SJSA1 (cell line): ENCODE results near the gene POLR2I. TPM values are rescaled to one million over a fixed set of nuclear protein-coding genes. Genes with fewer than 3 reads are reported as not detected.
A peak's percentile ranks its signal among the peaks of the same experiment; 100 is the strongest.

Source experiments
- DNase-seq, 2 experiments: peaks; one replicate each; pipeline ENCODE4 v3.0.0-alpha.2; 2015 to 2020; ENCODE audit warnings: low spot score in 2 of 2, low read depth in 1 of 2
- H3K27ac ChIP-seq: fragments of 250-450 bp; sonication (Bioruptor Pico); 2 replicates; pipeline ENCODE4 v1.5.1; 2020; ENCODE audit warnings: mild to moderate bottlenecking, moderate library complexity
- H3K27me3 ChIP-seq: fragments of 250-450 bp; sonication (Bioruptor Pico); replicated peaks from 2 replicates; pipeline ENCODE4 v1.5.1; 2020; ENCODE audit warnings: mild to moderate bottlenecking, moderate library complexity
- H3K36me3 ChIP-seq: fragments of 250-450 bp; sonication (Bioruptor Pico); 2 replicates; pipeline ENCODE4 v1.5.1; 2020; ENCODE audit warnings: mild to moderate bottlenecking
- H3K4me1 ChIP-seq: fragments of 250-450 bp; sonication (Bioruptor Pico); replicated peaks from 2 replicates; pipeline ENCODE4 v1.6.1; 2021; ENCODE audit warnings: mild to moderate bottlenecking
- H3K4me3 ChIP-seq: fragments of 250-450 bp; sonication (Bioruptor Pico); 2 replicates; pipeline ENCODE4 v1.5.1; 2020; ENCODE audit warnings: mild to moderate bottlenecking
- H3K9me3 ChIP-seq: fragments of 250-450 bp; sonication (Bioruptor Pico); replicated peaks from 2 replicates; pipeline ENCODE4 v1.5.1; 2020; ENCODE audit warnings: mild to moderate bottlenecking
- total RNA-seq: library from RNA; depleted of rRNA; stranded (reverse); fragments of >200 nt; shearing (Covaris generic); gene quantifications from 2 replicates; pipeline ENCODE4 v1.2.3, GENCODE V29; 2014

Gene POLR2I
- total RNA-seq, 1 experiment from 2014 or later = 44.8 TPM

GRCh38 chr19:36116344-36116637, 1.6 kb upstream of the POLR2I start:
- DNase-seq = no peak

GRCh38 chr19:36115453-36116343, 1.0 kb upstream of the POLR2I start, which contains the start of gene TBCB:
TBCB (plus strand) TSS chr19:36115468; CDS start chr19:36115561, 93 bp downstream.
- Histone ChIP-seq H3K36me3 (peaks cover 67% of the 10 kb centered on the region), H3K4me3 (peak within 1 kb of the TSS; percentile 69), H3K4me1 (peaks cover 19% of the 10 kb centered on the region), H3K27ac (peak within 1 kb of the TSS; percentile 52), H3K9me3 (no peaks in the 10 kb centered on the region), H3K27me3 (no peaks in the 10 kb centered on the region)
- DNase-seq = peak; percentile 59 to 78

More at GRCh38 chr19:36116344-36116637, 1.6 kb upstream of the POLR2I start:
- Histone ChIP-seq H3K4me1 (peaks cover 19% of the 10 kb centered on the region), H3K9me3 (no peaks in the 10 kb centered on the region), H3K36me3 (peaks cover 66% of the 10 kb centered on the region), H3K27ac (no peak overlapping the region), H3K4me3 (peak overlapping the region; percentile 69), H3K27me3 (no peaks in the 10 kb centered on the region)

GRCh38 chr19:36113894-36114720, 568 bp downstream of the POLR2I start:
- no peaks in the 10 kb centered on the region for H3K9me3 ChIP-seq
- H3K4me1 ChIP-seq = peaks cover 19% of the 10 kb centered on the region
- peaks cover 55% of the 10 kb centered on the region for H3K36me3 ChIP-seq
- no peak for DNase-seq
- H3K27ac ChIP-seq = peak overlapping the region; percentile 52
- H3K27me3 ChIP-seq = no peaks in the 10 kb centered on the region
- H3K4me3 ChIP-seq = peak overlapping the region; percentile 69

- H3K4me3 ChIP-seq = peak overlapping the region; percentile 69; the same call in 1 of the 2 replicates
- H3K9me3 ChIP-seq = no peaks in the 10 kb centered on the region
- no peaks in the 10 kb centered on the region for H3K27me3 ChIP-seq
- no peak for DNase-seq
- H3K4me1 ChIP-seq = peaks cover 19% of the 10 kb centered on the region
- H3K36me3 ChIP-seq = peaks cover 49% of the 10 kb centered on the region
- H3K27ac ChIP-seq = no peak overlapping the region
These were observed 1.2 kb downstream of the POLR2I start for GRCh38 chr19:36113425-36113824.

- H3K36me3 ChIP-seq = peaks cover 42% of the 10 kb centered on the region
- peaks cover 19% of the 10 kb centered on the region for H3K4me1 ChIP-seq
- H3K4me3 ChIP-seq = no peak overlapping the region
- no peaks in the 10 kb centered on the region for H3K9me3 ChIP-seq
- H3K27ac ChIP-seq = no peak overlapping the region
- H3K27me3 ChIP-seq = no peaks in the 10 kb centered on the region
- no peak for DNase-seq
These were observed 2.0 kb downstream of the POLR2I start for GRCh38 chr19:36112678-36113077.

GRCh38 chr19:36111200-36111539, 3.5 kb downstream of the POLR2I start:
- no peak overlapping the region for H3K27ac ChIP-seq
- H3K4me3 ChIP-seq = no peak overlapping the region
- peaks cover 17% of the 10 kb centered on the region for H3K4me1 ChIP-seq
- H3K36me3 ChIP-seq = peaks cover 38% of the 10 kb centered on the region
- no peaks in the 10 kb centered on the region for H3K27me3 ChIP-seq
- no peaks in the 10 kb centered on the region for H3K9me3 ChIP-seq
- no peak for DNase-seq

GRCh38 chr19:36110487-36111199, 4.0 kb downstream of the POLR2I start, which contains the start of gene OVOL3:
OVOL3 (plus strand) TSS chr19:36111143; CDS start chr19:36111203, 60 bp downstream.
- Histone ChIP-seq H3K9me3 (no peaks in the 10 kb centered on the region), H3K36me3 (peaks cover 41% of the 10 kb centered on the region), H3K27me3 (no peaks in the 10 kb centered on the region), H3K27ac (no peak within 1 kb of the TSS), H3K4me1 (peaks cover 12% of the 10 kb centered on the region), H3K4me3 (no peak within 1 kb of the TSS)
- DNase-seq = no peak

- Histone ChIP-seq H3K4me1 (peaks cover 3% of the 10 kb centered on the region), H3K27ac (no peak overlapping the region), H3K4me3 (no peak overlapping the region), H3K36me3 (peaks cover 52% of the 10 kb centered on the region), H3K9me3 (no peaks in the 10 kb centered on the region), H3K27me3 (no peaks in the 10 kb centered on the region)
- DNase-seq = no peak
These were observed 6.0 kb downstream of the POLR2I start for GRCh38 chr19:36108684-36109083.

- no peaks in the 10 kb centered on the region for H3K27me3 ChIP-seq
- H3K27ac ChIP-seq = no peak overlapping the region
- DNase-seq = no peak
- H3K4me3 ChIP-seq = no peak overlapping the region
- H3K4me1 ChIP-seq = no peaks in the 10 kb centered on the region
- H3K36me3 ChIP-seq = peaks cover 59% of the 10 kb centered on the region
- H3K9me3 ChIP-seq = no peaks in the 10 kb centered on the region
These were observed 7.7 kb downstream of the POLR2I start for GRCh38 chr19:36106991-36107390.

- Histone ChIP-seq H3K4me1 (no peaks in the 10 kb centered on the region), H3K27me3 (no peaks in the 10 kb centered on the region), H3K9me3 (no peaks in the 10 kb centered on the region), H3K27ac (no peak overlapping the region), H3K36me3 (peaks cover 61% of the 10 kb centered on the region), H3K4me3 (no peak overlapping the region)
- no peak for DNase-seq
These were observed 8.2 kb downstream of the POLR2I start for GRCh38 chr19:36106441-36106840.

GRCh38 chr19:36103842-36104552, 10.7 kb downstream of the POLR2I start:
- Histone ChIP-seq H3K27me3 (no peaks in the 10 kb centered on the region), H3K9me3 (no peaks in the 10 kb centered on the region), H3K4me1 (no peaks in the 10 kb centered on the region), H3K27ac (no peak overlapping the region), H3K36me3 (peaks cover 80% of the 10 kb centered on the region), H3K4me3 (no peak overlapping the region)
- DNase-seq = no peak

- Histone ChIP-seq H3K4me3 (no peak overlapping the region), H3K27ac (no peak overlapping the region), H3K27me3 (no peaks in the 10 kb centered on the region), H3K36me3 (peaks cover 87% of the 10 kb centered on the region), H3K4me1 (no peaks in the 10 kb centered on the region), H3K9me3 (no peaks in the 10 kb centered on the region)
- no peak for DNase-seq
These were observed 11.5 kb downstream of the POLR2I start for GRCh38 chr19:36103040-36103626.
